SK-N-MC (cell line): Measurements from ENCODE around the gene ABHD17A.

Experiments used
- DNase-seq: peaks from one replicate; pipeline ENCODE4 v3.0.0-alpha.2; 2011; ENCODE audit warnings: low read depth, low spot score
- H3K27ac ChIP-seq: fragments of 200-600 bp; sonication (generic); 2 replicates; pipeline ENCODE4 v1.5.1; 2016; ENCODE audit warnings: mixed run types
- H3K36me3 ChIP-seq: fragments of 200-600 bp; sonication (generic); 2 replicates; pipeline ENCODE4 v1.6.1; 2017; ENCODE audit warnings: antibody characterized with exemption, low read length, mixed read lengths; ENCODE audit not compliant: insufficient read depth
- H3K4me3 ChIP-seq: fragments of 200-600 bp; sonication (generic); 2 replicates; pipeline ENCODE4 v1.5.1; 2016
- H3K9ac ChIP-seq: fragments of 200-600 bp; sonication (generic); 2 replicates; pipeline ENCODE4 v1.8.0; 2017; ENCODE audit warnings: mixed run types, mixed read lengths; ENCODE audit not compliant: insufficient read length
- H3K9me3 ChIP-seq: fragments of 200-600 bp; sonication (generic); 2 replicates; pipeline ENCODE4 v1.6.1; 2017; ENCODE audit warnings: low read depth, mild to moderate bottlenecking, antibody characterized with exemption, low read length, moderate library complexity, mixed read lengths
- EZH2 ChIP-seq: fragments of 200-600 bp; sonication (generic); IDR thresholded peaks from one replicate; pipeline ENCODE4 v1.6.1; 2017; ENCODE audit warnings: antibody characterized with exemption
- FOXP2 ChIP-seq: optimal IDR thresholded peaks from 2 replicates; pipeline ENCODE3; 2011; ENCODE audit warnings: mild to moderate bottlenecking, moderate library complexity; ENCODE audit not compliant: insufficient read depth; ENCODE audit errors: extremely low read length, control extremely low read depth
- POLR2AphosphoS5 ChIP-seq: IDR thresholded peaks from 2 replicates; pipeline ENCODE4 v1.6.1; 2012; ENCODE audit warnings: mild to moderate bottlenecking, low read depth, low read length, borderline replicate concordance

Gene ABHD17A

DNA sequence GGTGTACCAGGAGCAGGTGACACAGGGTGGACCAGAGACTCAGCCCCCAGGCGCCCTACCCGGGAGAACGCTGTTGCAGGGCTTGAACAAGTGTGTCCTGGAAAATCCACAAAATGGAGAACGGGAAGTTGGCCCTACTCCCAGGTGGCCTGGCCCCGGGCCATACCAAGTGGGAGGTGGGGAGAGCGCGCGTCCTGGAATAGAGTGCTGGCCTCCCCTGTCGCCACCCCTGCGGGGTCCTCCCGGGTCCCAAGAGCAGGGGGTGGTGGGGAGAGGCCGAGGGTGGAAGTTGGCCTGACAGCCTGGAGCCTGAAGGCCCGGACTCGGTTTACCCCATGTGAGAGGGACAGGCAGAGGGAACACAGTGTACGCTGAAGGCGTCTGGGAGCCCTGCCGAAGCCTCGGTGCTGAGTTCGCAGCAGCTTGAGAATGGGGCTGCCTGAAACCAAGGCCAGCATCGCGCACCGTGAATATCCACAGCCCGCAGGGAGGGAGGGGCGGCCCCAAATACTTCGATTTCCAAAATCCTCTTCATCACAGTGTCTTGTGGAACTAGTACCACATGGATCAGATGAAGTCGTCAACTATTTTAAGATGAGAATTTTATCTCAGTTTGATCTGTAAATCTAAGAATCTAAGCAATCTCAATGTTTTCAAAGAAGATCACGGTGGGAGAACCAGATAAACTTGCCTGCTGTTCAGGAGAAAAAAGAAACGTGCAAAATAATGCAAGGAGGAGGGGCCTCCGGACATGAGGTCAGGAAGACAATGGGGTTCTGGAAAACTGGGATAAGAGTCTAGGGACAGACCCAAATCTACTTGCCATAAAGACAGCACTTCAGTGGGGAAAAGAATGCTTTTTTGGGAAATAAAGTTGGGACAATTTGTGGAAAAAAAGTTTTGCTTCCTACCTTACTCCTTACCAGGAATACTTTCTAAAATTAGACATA is 11.5 kb downstream of the ABHD17A start:
- no peak for DNase-seq
- Histone ChIP-seq H3K27ac (peak overlapping the region; percentile 51; the same call in 1 of the 2 replicates), H3K9ac (peak overlapping the region; percentile 97), H3K9me3 (no peaks in the 10 kb centered on the region), H3K4me3 (peak overlapping the region; percentile 98), H3K36me3 (peaks cover 4% of the 10 kb centered on the region; the same call in 1 of the 2 replicates)
- TF ChIP-seq FOXP2 (no peak), POLR2AphosphoS5 (no peak), EZH2 (no peak)

GRCh38 chr19:1872807-1873523 is 12.3 kb downstream of the ABHD17A start:
- TF ChIP-seq FOXP2: no peak
- no peak for TF ChIP-seq EZH2
- no peak for TF ChIP-seq POLR2AphosphoS5
- Histone ChIP-seq H3K27ac (no peak overlapping the region), H3K9ac (no peak overlapping the region), H3K36me3 (peaks cover 4% of the 10 kb centered on the region; the same call in 1 of the 2 replicates), H3K4me3 (no peak overlapping the region), H3K9me3 (no peaks in the 10 kb centered on the region)
- DNase-seq: no peak

GRCh38 chr19:1871630-1872029 is 13.7 kb downstream of the ABHD17A start:
- no peak overlapping the region for H3K9ac ChIP-seq
- H3K9me3 ChIP-seq: no peaks in the 10 kb centered on the region
- DNase-seq: no peak
- H3K36me3 ChIP-seq: peaks cover 4% of the 10 kb centered on the region; the same call in 1 of the 2 replicates
- no peak for TF ChIP-seq EZH2
- TF ChIP-seq FOXP2: no peak
- no peak overlapping the region for H3K4me3 ChIP-seq
- H3K27ac ChIP-seq: no peak overlapping the region

DNA sequence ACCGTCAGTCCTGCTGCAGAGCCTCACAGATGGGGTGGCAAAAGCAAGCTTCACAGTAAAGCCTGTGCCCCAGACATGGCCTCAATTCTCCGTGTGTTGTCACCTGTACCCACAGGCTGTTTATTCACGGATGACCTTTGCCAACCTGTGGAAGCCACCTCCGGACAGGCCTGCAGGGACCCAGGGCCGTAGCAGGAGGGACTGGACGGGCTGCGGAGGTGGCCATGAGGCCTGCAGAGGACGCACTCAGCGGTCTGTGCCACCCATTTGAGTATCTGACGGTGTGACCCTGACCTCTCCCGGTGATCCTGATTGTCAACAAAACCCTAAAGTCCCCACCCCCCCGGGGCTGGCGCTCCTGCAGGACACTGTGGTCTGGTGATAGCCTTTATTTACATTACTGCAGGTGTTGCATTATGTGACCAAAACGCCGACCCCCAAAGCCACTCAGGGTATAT is 14.1 kb downstream of the ABHD17A start:
- no peak overlapping the region for H3K27ac ChIP-seq
- no peaks in the 10 kb centered on the region for H3K9me3 ChIP-seq
- H3K4me3 ChIP-seq: no peak overlapping the region
- H3K36me3 ChIP-seq: peaks cover 4% of the 10 kb centered on the region; the same call in 1 of the 2 replicates
- no peak for TF ChIP-seq FOXP2
- no peak for TF ChIP-seq EZH2
- TF ChIP-seq POLR2AphosphoS5: no peak
- H3K9ac ChIP-seq: no peak overlapping the region
- DNase-seq: no peak

- Histone ChIP-seq H3K9ac (no peak overlapping the region), H3K36me3 (peaks cover 4% of the 10 kb centered on the region; the same call in 1 of the 2 replicates), H3K27ac (peak overlapping the region; percentile 42; the same call in 1 of the 2 replicates), H3K4me3 (no peak overlapping the region), H3K9me3 (no peaks in the 10 kb centered on the region)
- no peak for DNase-seq
- TF ChIP-seq POLR2AphosphoS5 (no peak), FOXP2 (no peak)
These were observed 16.3 kb downstream of the ABHD17A start for GRCh38 chr19:1868971-1869370.

DNA sequence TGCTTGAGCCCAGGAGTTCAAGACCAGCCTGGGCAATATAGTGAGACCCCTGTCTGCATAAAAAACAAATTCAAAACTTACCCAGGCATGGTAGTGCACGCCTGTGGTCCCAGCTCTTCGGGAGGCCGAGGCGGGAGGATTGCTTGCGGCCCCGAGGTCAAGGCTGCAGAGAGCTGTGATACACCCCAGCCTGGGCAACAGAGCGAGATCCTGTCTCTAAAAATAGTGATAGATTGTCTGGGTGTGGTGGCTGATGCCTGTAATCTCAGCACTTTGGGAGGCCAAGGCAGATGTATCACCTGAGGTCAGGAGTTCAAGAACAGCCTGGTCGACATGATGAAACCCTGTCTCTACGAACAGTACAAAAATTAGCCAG is 18.0 kb downstream of the ABHD17A start:
- TF ChIP-seq POLR2AphosphoS5 (no peak), EZH2 (no peak), FOXP2 (no peak)

GRCh38 chr19:1866693-1867348 is 18.5 kb downstream of the ABHD17A start:
- Histone ChIP-seq H3K4me3 (no peak overlapping the region), H3K9ac (no peak overlapping the region), H3K27ac (no peak overlapping the region), H3K9me3 (no peaks in the 10 kb centered on the region), H3K36me3 (no peaks in the 10 kb centered on the region; the same call in 1 of the 2 replicates)
- no peak for DNase-seq
- TF ChIP-seq POLR2AphosphoS5 (no peak), FOXP2 (no peak), EZH2 (no peak)

More for the DNA sequence above, 18.0 kb downstream of the ABHD17A start:
- H3K4me3 ChIP-seq: no peak overlapping the region
- DNase-seq: no peak
- peaks cover 2% of the 10 kb centered on the region; the same call in 1 of the 2 replicates for H3K36me3 ChIP-seq
- no peak overlapping the region for H3K27ac ChIP-seq
- no peak overlapping the region for H3K9ac ChIP-seq
- H3K9me3 ChIP-seq: no peaks in the 10 kb centered on the region
